Testis (tissue), 2 donors: ENCODE measurements around the gene OSBPL3.

ENCODE experiments used
- CTCF ChIP-seq, 3 experiments: fragments of 450-650 bp in 2 of 3; fragments of 200-600 bp in 1 of 3; sonication (generic) in 1 of 3; IDR thresholded peaks; one replicate each; pipeline ENCODE4 v1.5.1; 2016 to 2019; ENCODE audit warnings: antibody characterized with exemption in 3 of 3, mild to moderate bottlenecking in 2 of 3, moderate library complexity in 1 of 3
- POLR2A ChIP-seq: fragments of 450-650 bp; IDR thresholded peaks from one replicate; pipeline ENCODE4 v1.6.1; 2017; ENCODE audit warnings: antibody characterized with exemption, mild to moderate bottlenecking, moderate library complexity

DNA sequence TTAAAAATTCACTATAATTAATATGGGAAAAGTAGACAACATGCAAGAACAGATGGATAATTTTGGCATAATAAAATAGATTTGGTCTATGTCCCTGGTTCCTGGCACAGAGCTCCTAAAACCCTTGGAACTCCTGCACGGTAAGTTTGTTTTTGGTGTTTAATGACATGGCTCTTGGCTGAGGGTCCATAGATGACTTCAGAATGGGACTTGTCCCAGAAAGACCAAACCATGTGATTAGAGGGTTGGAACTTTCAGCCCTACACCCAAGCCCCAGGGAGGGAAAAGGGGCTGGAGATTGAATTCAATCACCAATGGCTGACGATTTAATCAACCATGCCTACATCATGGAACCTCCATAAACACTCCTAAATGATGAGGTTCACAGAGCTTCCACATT, 210.1 kb downstream of the OSBPL3 start:
- no peak for TF ChIP-seq POLR2A
- no peak for TF ChIP-seq CTCF (IDR thresholded peaks at IDR 0.05)
